T-helper 2 cell treated with Interferon-gamma antibody and Interleukin-4, amounts not matched to agents 100 ng/mL and 5 ng/mL, for 36 hours (primary cell): Measurements from ENCODE around the gene PSMC3. TPM values are rescaled to one million over a fixed set of nuclear protein-coding genes. Genes with fewer than 3 reads are reported as not detected.

Experiments used
- intact Hi-C: fragments of 100-400 bp; cut with micrococcal nuclease; formaldehyde crosslinking; loops from one replicate; pipeline ENCODE4 v1.15.1; 2023
- total RNA-seq: library from RNA; stranded (reverse); gene quantifications from 2 replicates; pipeline ENCODE4 v1.2.3, GENCODE V29; 2022

PSMC3 gene
- total RNA-seq, 1 donor from 2014 or later: 176 TPM

DNA sequence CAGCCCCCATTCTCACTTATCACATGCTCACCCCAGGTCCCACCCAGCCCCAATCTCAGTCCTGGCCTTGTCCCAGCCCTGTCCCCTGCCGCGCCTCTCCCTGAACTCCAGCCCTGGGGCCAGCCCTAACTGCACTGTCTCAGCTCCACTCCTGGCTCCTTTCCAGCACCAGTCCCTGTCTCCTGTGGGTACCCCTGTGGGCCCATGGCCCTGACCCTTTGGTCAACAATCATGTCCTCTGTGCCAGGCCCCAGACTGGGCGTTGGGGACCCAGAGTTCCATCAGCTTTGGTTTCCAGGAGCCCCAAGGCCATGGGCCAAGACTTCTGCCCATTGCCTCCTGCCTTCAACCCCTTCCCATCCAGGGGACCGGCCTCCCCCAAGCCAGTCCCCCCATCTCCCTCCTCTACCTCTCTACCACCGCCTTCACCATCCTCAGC is 48.6 kb downstream of the PSMC3 start:
- intact Hi-C loops: no loop called here

DNA sequence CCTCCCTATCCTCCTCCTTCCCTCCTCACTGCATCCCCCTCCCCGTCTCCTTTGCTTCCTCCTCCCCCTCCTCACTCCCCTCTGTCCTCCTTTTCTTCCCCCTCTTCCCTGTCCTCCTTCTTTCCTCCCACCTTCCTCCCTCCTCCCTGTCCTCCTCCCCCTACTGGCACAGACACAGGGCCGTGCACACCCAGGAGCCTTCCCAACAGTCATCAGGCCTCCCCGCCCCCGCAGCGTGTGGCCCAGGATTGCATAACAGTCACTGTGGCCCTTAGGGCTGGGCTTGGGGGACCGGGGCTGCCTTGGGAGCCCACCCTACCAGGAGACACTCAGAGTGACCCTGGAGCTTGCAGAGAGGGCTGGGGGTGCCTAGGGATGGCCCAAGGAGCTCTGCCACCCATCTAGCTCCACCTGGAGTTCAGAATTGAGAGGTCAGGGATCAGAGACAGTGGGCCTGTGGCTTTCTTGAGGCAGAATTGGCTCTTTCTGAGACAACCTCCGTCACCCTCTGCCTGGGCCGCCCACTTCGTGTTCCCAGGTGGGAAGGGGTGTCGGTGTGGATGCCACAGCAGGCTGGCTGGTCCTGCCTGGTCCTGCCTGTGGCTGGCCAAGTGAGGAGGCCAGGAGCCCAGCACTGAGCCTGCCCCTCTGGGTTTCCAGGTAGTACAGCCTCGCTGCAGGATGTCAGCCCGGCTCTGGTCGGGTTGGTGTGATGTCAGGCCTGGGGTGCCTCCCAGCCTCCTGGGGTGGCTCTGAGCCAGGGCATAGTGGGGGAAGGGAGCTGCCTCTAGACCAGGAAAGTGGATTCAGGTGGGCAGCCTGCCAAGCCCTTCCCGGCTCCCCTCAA is 49.5 kb downstream of the PSMC3 start:
- intact Hi-C loops: no loop called here

DNA sequence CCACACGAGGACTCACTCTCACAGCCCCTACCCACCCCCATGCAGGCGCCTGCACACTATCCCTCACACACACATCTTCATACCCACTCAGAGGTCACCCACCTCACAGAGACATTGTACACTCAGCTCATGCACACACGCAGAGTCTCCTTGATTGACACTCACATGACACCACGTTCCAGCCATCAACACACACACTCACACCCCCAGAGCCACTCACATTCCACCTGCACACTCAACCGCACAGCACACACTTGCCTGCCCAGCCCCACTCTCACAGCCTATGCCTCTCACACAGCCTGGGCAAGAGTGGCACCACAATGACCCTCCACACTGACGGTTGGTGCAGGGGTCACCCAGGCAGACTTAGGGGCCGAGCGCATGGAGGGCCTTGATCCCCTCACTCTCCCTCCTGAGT is 50.1 kb downstream of the PSMC3 start:
- intact Hi-C loops: no loop called here

DNA sequence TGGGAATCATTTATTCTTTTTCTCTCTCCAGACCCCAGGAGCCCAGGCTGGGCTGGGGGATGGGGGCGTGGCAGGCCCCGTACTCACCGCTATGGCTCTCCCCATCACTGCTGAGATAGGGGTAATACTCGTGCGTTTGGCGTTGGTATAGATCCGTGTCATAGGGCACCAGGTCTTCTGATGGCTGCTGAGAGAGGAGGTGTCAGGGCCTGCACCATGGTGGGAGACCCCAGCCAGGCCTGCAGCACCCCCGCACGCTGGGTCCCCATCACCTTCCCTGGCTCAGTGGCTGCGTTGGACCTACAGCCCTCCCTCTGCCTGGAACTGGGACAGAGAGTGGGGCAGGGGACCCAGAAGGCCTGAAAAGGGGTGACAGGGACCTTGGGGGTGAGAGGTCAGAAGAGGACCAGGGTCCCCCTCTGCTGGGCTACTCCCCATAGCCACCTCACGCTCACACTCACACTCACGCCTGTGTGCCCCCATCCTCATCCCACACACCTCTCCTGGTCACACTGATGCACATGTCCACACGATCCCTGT is 50.6 kb downstream of the PSMC3 start:
- intact Hi-C loops: no loop called here

DNA sequence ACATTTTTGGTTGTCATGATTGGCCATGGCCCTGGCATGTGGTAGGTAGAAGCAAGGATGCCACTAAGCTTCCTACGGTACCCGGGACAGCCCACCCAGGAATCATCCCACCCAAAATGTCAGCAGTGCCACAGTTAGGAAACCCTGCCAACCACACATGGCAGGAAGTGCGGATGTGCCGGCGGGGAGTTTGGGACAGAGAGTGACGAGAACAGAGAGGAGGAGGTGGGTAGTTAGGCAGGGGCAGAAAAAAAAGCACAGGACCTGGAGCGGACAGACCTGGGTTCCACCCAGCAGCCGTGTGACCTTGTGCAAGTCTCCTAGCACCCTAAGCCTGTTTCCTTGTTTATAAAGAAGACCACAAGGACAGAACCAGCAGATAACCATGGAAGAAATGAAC is 51.2 kb downstream of the PSMC3 start:
- intact Hi-C loops: no loop called here

DNA sequence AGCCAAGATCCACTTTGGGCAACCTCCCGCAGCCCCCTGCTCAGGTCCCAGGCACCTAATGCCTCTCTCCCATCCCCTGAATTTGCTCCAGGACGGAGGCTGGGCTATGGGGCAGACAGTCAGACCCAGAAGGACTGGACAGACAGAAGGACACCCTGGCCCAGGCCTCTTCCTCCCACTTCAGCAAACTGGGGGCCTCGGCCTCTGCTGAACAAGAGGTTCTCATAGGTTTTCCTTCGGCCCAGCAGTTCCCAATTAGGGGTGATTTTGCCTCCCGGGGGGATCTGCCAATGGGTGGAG is 51.6 kb downstream of the PSMC3 start:
- intact Hi-C loops: loop anchor here (1.0 kb wide), 4 partner anchors 34 to 80 kb away; partner anchors contain the start of genes PSMC3 and SLC39A13

DNA sequence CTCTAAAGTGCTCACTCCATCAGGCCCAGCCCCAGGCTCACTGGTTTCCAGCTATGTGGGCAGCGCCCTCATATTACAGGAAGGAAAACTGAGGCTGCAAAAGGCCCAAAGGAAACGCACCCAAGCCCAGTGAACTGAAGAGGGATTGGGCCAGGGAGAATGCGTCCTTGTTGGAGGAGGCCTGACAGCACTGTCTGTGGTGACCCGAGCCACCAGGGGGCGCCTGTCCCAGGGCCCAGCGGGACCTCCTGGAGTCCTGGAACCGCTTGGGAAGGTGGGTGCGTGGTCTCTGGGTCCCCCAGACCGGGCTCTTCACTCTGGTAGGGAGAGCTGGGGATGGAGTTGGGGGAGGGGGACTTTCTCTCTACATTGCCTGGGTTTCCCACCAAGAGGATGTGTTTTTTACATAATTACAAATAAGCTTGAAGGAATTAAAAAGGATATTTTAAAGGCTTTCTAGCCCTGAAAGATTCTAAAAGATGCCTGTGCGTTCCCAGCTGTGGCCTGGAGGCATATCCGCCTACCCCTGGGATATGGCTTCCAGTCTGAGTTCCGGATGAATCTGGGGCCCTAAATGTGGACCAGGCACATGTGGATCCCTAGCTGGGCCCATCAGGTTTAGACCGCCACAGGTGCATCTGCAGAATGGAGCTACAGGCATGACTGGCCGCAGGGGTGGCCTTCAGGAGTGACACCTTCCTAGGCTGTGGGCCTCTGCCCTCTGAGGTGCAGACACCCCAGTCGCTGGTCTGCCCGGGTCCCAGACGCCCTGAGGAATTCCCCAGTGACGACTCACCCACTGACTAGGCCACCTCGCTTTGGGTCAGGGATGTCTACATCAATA is 52.1 kb downstream of the PSMC3 start:
- intact Hi-C loops: loop anchor here (1.0 kb wide), 4 partner anchors 34 to 80 kb away; partner anchors contain the start of genes PSMC3 and SLC39A13

DNA sequence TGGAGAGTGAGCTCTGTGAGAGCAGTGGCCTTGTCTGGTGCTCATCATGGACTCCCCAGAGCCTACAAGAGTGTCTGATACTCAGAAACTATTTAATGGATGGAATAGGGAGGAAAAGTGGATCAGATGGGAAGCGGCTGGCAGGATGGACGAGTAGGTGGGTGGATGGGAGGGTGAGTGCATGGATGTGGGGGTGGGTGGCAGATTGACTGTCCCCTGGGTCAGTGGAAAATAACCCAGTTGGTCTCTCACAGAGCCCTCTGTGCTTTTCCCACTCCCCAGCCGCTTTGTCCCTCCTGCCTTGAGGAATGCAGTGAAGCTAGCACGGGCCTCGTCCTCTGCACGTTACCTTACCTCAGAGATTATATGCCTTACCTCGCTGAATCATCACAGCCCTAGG is 53.8 kb downstream of the PSMC3 start:
- intact Hi-C loops: no loop called here

DNA sequence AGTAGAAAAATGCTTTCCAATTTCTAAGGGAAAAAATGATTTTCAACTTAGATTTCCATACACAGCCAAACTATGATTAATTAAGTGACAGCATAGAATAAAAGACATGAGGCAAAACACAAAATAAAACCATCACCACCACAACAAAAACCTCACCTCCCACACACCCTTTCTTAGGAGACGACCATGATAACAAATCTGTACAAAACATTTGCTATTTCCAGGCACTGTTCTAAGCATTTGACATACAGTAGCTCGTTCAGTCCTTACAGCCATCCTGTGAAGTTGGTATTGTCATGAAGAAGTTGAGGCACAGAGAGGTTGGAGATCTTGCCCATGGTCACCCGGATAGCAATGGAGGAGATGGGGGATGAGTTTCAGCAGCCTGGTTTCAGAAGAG is 56.6 kb downstream of the PSMC3 start:
- intact Hi-C loops: no loop called here

Other genes starting within 250 kb of the PSMC3 start
- 97.0 and 97.9 TPM in 2 replicates for gene ARFGAP2, start 249.6 kb downstream of the PSMC3 start, total RNA-seq
- gene PACSIN3, start 240.0 kb downstream of the PSMC3 start, total RNA-seq: 5.7 and 5.9 TPM in 2 replicates
- 135 and 139 TPM in 2 replicates for gene DDB2, start 211.5 kb downstream of the PSMC3 start, total RNA-seq
- gene ACP2, start 177.6 kb downstream of the PSMC3 start, total RNA-seq: 29.0 and 33.5 TPM in 2 replicates
- gene NR1H3, start 168.4 kb downstream of the PSMC3 start, total RNA-seq: 7.5 and 9.0 TPM in 2 replicates
- gene MADD, start 156.3 kb downstream of the PSMC3 start, total RNA-seq: 99.7 and 100 TPM in 2 replicates
- gene MYBPC3, start 73.7 kb downstream of the PSMC3 start, total RNA-seq: not detected in 2 replicates
- gene SPI1, start 47.9 kb downstream of the PSMC3 start, total RNA-seq: not detected in 2 replicates
- gene SLC39A13, start 17.8 kb downstream of the PSMC3 start, total RNA-seq: 20.2 and 20.6 TPM in 2 replicates
- gene RAPSN, start 22.7 kb upstream of the PSMC3 start, total RNA-seq: 0.93 and 1.1 TPM in 2 replicates
- 115 and 123 TPM in 2 replicates for gene CELF1, start 126.7 kb upstream of the PSMC3 start, total RNA-seq
- gene PTPMT1, start 139.2 kb upstream of the PSMC3 start, total RNA-seq: 34.2 and 38.4 TPM in 2 replicates
- 17.2 and 17.8 TPM in 2 replicates for gene KBTBD4, start 152.5 kb upstream of the PSMC3 start, total RNA-seq
- gene NDUFS3, start 152.6 kb upstream of the PSMC3 start, total RNA-seq: 111 and 127 TPM in 2 replicates
- 0.18 and 0.20 TPM in 2 replicates for gene FAM180B, start 160.2 kb upstream of the PSMC3 start, total RNA-seq
- gene C1QTNF4, start 168.0 kb upstream of the PSMC3 start, total RNA-seq: 0.30 and 0.52 TPM in 2 replicates
- gene MTCH2, start 216.1 kb upstream of the PSMC3 start, total RNA-seq: 103 and 104 TPM in 2 replicates